ACC112 (cell line): ENCODE measurements around the gene BZW2.

Experiments
- H2AFZ ChIP-seq: fragments of 200-600 bp; sonication (generic); one replicate; pipeline ENCODE4 v1.6.0; 2017; ENCODE audit warnings: antibody characterized with exemption, low read length; ENCODE audit not compliant: unreplicated experiment
- H3K27ac ChIP-seq: fragments of 200-600 bp; sonication (generic); 2 replicates; pipeline ENCODE4 v1.5.1; 2014; ENCODE audit warnings: low read depth, mild to moderate bottlenecking, antibody characterized with exemption, low read length, moderate library complexity
- H3K27me3 ChIP-seq: fragments of 200-600 bp; sonication (generic); 2 replicates; pipeline ENCODE4 v1.6.1; 2014; ENCODE audit warnings: mild to moderate bottlenecking, antibody characterized with exemption, low read length, moderate library complexity, mixed read lengths; ENCODE audit not compliant: insufficient read depth
- H3K36me3 ChIP-seq: fragments of 200-600 bp; sonication (generic); 2 replicates; pipeline ENCODE4 v1.6.1; 2016; ENCODE audit warnings: mild to moderate bottlenecking, antibody characterized with exemption, low read length, moderate library complexity, mixed read lengths; ENCODE audit not compliant: insufficient read depth
- H3K4me1 ChIP-seq: fragments of 200-600 bp; sonication (generic); one replicate; pipeline ENCODE4 v1.6.1; 2016; ENCODE audit warnings: low read length, mixed read lengths; ENCODE audit not compliant: insufficient read depth, unreplicated experiment, control insufficient read depth
- H3K4me3 ChIP-seq: fragments of 200-600 bp; sonication (generic); 2 replicates; pipeline ENCODE4 v1.5.1; 2014; ENCODE audit warnings: mild to moderate bottlenecking, low read depth, low read length
- H3K79me2 ChIP-seq: fragments of 200-600 bp; sonication (generic); one replicate; pipeline ENCODE4 v1.6.0; 2016; ENCODE audit warnings: low read length; ENCODE audit not compliant: control insufficient read depth, unreplicated experiment, insufficient read depth

The BZW2 gene

GRCh38 chr7:16734148-16734726 is 88.3 kb downstream of the BZW2 start:
- no peak overlapping the region for H3K4me3 ChIP-seq
- H2AFZ ChIP-seq, result no peak overlapping the region

GRCh38 chr7:16735020-16735419 is 89.0 kb downstream of the BZW2 start:
- Histone ChIP-seq H3K27me3 (no peaks in the 10 kb centered on the region), H3K27ac (no peak overlapping the region), H2AFZ (no peak overlapping the region), H3K36me3 (no peaks in the 10 kb centered on the region), H3K79me2 (no peaks in the 10 kb centered on the region), H3K4me3 (no peak overlapping the region), H3K4me1 (peaks cover 6% of the 10 kb centered on the region)

More at GRCh38 chr7:16734148-16734726, 88.3 kb downstream of the BZW2 start:
- no peaks in the 10 kb centered on the region for H3K36me3 ChIP-seq
- H3K4me1 ChIP-seq, result no peaks in the 10 kb centered on the region
- no peak overlapping the region for H3K27ac ChIP-seq
- H3K27me3 ChIP-seq, result no peaks in the 10 kb centered on the region
- no peaks in the 10 kb centered on the region for H3K79me2 ChIP-seq

- H3K27me3 ChIP-seq, result no peaks in the 10 kb centered on the region
- peaks cover 19% of the 10 kb centered on the region for H3K4me1 ChIP-seq
- no peak overlapping the region for H3K4me3 ChIP-seq
- no peaks in the 10 kb centered on the region for H3K36me3 ChIP-seq
- H3K27ac ChIP-seq, result no peak overlapping the region
- no peaks in the 10 kb centered on the region for H3K79me2 ChIP-seq
- no peak overlapping the region for H2AFZ ChIP-seq
Observed at GRCh38 chr7:16738011-16738688, 92.2 kb downstream of the BZW2 start.

- Histone ChIP-seq H3K36me3 (no peaks in the 10 kb centered on the region), H3K4me3 (no peak overlapping the region), H3K4me1 (peaks cover 33% of the 10 kb centered on the region), H3K79me2 (no peaks in the 10 kb centered on the region), H3K27me3 (no peaks in the 10 kb centered on the region), H2AFZ (peak overlapping the region; percentile 16), H3K27ac (peak overlapping the region; percentile 65)
Observed at GRCh38 chr7:16739863-16740622, 94.1 kb downstream of the BZW2 start.

GRCh38 chr7:16740623-16740953 is 94.6 kb downstream of the BZW2 start:
- peak overlapping the region; percentile 16 for H2AFZ ChIP-seq
- H3K4me3 ChIP-seq, result no peak overlapping the region
- no peaks in the 10 kb centered on the region for H3K27me3 ChIP-seq
- H3K27ac ChIP-seq, result peak overlapping the region; percentile 65
- H3K79me2 ChIP-seq, result no peaks in the 10 kb centered on the region
- H3K4me1 ChIP-seq, result peaks cover 33% of the 10 kb centered on the region
- H3K36me3 ChIP-seq, result no peaks in the 10 kb centered on the region

- H2AFZ ChIP-seq, result no peak overlapping the region
- no peaks in the 10 kb centered on the region for H3K36me3 ChIP-seq
- H3K4me1 ChIP-seq, result peaks cover 33% of the 10 kb centered on the region
- H3K27me3 ChIP-seq, result no peaks in the 10 kb centered on the region
- no peak overlapping the region for H3K4me3 ChIP-seq
- H3K27ac ChIP-seq, result no peak overlapping the region
- no peaks in the 10 kb centered on the region for H3K79me2 ChIP-seq
Observed at GRCh38 chr7:16740996-16741395, 95.0 kb downstream of the BZW2 start.

- H3K79me2 ChIP-seq, result no peaks in the 10 kb centered on the region
- no peak overlapping the region for H3K27ac ChIP-seq
- H3K4me3 ChIP-seq, result no peak overlapping the region
- no peaks in the 10 kb centered on the region for H3K27me3 ChIP-seq
- H3K4me1 ChIP-seq, result peaks cover 33% of the 10 kb centered on the region
- no peaks in the 10 kb centered on the region for H3K36me3 ChIP-seq
- H2AFZ ChIP-seq, result no peak overlapping the region
Observed at GRCh38 chr7:16741676-16742075, 95.7 kb downstream of the BZW2 start.

GRCh38 chr7:16742547-16742946 is 96.6 kb downstream of the BZW2 start:
- no peaks in the 10 kb centered on the region for H3K79me2 ChIP-seq
- H3K36me3 ChIP-seq, result no peaks in the 10 kb centered on the region
- H2AFZ ChIP-seq, result no peak overlapping the region
- peaks cover 33% of the 10 kb centered on the region for H3K4me1 ChIP-seq
- no peaks in the 10 kb centered on the region for H3K27me3 ChIP-seq
- no peak overlapping the region for H3K4me3 ChIP-seq
- peak overlapping the region; percentile 33; the same call in 1 of the 2 replicates for H3K27ac ChIP-seq

GRCh38 chr7:16743236-16743635 is 97.3 kb downstream of the BZW2 start:
- Histone ChIP-seq H3K4me1 (peaks cover 33% of the 10 kb centered on the region), H3K36me3 (no peaks in the 10 kb centered on the region), H3K79me2 (no peaks in the 10 kb centered on the region), H3K27me3 (no peaks in the 10 kb centered on the region), H3K4me3 (no peak overlapping the region), H3K27ac (peak overlapping the region; percentile 33), H2AFZ (peak overlapping the region; percentile 84)

GRCh38 chr7:16744518-16745250 is 98.7 kb downstream of the BZW2 start:
- Histone ChIP-seq H3K27ac (no peak overlapping the region), H3K79me2 (no peaks in the 10 kb centered on the region), H2AFZ (no peak overlapping the region), H3K27me3 (no peaks in the 10 kb centered on the region), H3K4me1 (peaks cover 31% of the 10 kb centered on the region), H3K4me3 (no peak overlapping the region), H3K36me3 (no peaks in the 10 kb centered on the region)
